Liver (tissue), 9 donors: Measurements from ENCODE around the gene KCNA2. TPM values are rescaled to one million over a fixed set of nuclear protein-coding genes. Genes with fewer than 3 reads are reported as not detected.

Experiments used
- DNase-seq: peaks from one replicate; pipeline ENCODE4 v3.0.0-alpha.2; 2017; ENCODE audit warnings: low spot score
- H3K27ac ChIP-seq, 2 donors: one replicate each; pipeline ENCODE4 v1.7.0; 2013; ENCODE audit warnings: inconsistent platforms in 2 of 2, low read length in 2 of 2, control low read depth in 1 of 2, low read depth in 1 of 2, mild to moderate bottlenecking in 1 of 2
- H3K27me3 ChIP-seq, 4 donors: one replicate each; pipeline versions ENCODE4 v1.6.1 to v1.7.0; 2013; ENCODE audit warnings: low read length in 3 of 4, inconsistent platforms in 1 of 4, mild to moderate bottlenecking in 1 of 4, moderate library complexity in 1 of 4; ENCODE audit not compliant: control insufficient read depth in 4 of 4, insufficient read depth in 4 of 4
- H3K36me3 ChIP-seq, 4 donors: one replicate each; pipeline versions ENCODE4 v1.6.1 to v1.7.0; 2013; ENCODE audit warnings: low read length in 3 of 4, mild to moderate bottlenecking in 3 of 4, low read depth in 1 of 4, moderate library complexity in 1 of 4; ENCODE audit not compliant: control insufficient read depth in 4 of 4, insufficient read depth in 3 of 4
- H3K4me1 ChIP-seq, 4 donors: one replicate each; pipeline versions ENCODE4 v1.6.1 to v1.7.0; 2013; ENCODE audit warnings: low read length in 3 of 4, mild to moderate bottlenecking in 3 of 4, moderate library complexity in 1 of 4; ENCODE audit not compliant: control insufficient read depth in 4 of 4, insufficient read depth in 4 of 4
- H3K4me3 ChIP-seq, 3 donors: one replicate each; pipeline versions ENCODE4 v1.6.1 to v1.7.0; 2013; ENCODE audit warnings: low read length in 3 of 3, control low read depth in 1 of 3, low read depth in 1 of 3, mild to moderate bottlenecking in 1 of 3
- H3K9ac ChIP-seq, 2 donors: one replicate each; pipeline ENCODE4 v1.7.0; 2013; ENCODE audit warnings: low read length in 2 of 2, mild to moderate bottlenecking in 2 of 2, moderate library complexity in 2 of 2, control low read depth in 1 of 2, low read depth in 1 of 2
- H3K9me3 ChIP-seq, 4 donors: one replicate each; pipeline versions ENCODE4 v1.6.1 to v1.7.0; 2013; ENCODE audit warnings: low read length in 3 of 4; ENCODE audit not compliant: control insufficient read depth in 4 of 4
- CTCF ChIP-seq: fragments of 150-350 bp; IDR thresholded peaks from 2 replicates; pipeline ENCODE4 v1.5.1; 2017; ENCODE audit warnings: improper control_type of control experiment, low read depth, low read length; ENCODE audit not compliant: missing input control
- EGR1 ChIP-seq, 2 donors: IDR thresholded peaks; 2 replicates each; pipeline ENCODE4 v1.6.1; 2016 to 2018; ENCODE audit warnings: antibody characterized with exemption in 2 of 2, low read depth in 2 of 2
- FOXA1 ChIP-seq: IDR thresholded peaks from 2 replicates; pipeline ENCODE4 v1.6.1; 2016; ENCODE audit warnings: antibody characterized with exemption
- FOXA2 ChIP-seq: IDR thresholded peaks from 2 replicates; pipeline ENCODE4 v1.6.1; 2016; ENCODE audit warnings: antibody characterized with exemption
- GABPA ChIP-seq, 2 donors: IDR thresholded peaks in 1 of 2; conservative IDR thresholded peaks in 1 of 2; 2 replicates each; pipeline ENCODE4 v1.6.1; 2016; ENCODE audit warnings: antibody characterized with exemption in 2 of 2, mild to moderate bottlenecking in 1 of 2, moderate library complexity in 1 of 2
- HNF4A ChIP-seq, 2 donors: conservative IDR thresholded peaks; 2 replicates each; pipeline ENCODE4 v1.6.1; 2016; ENCODE audit warnings: antibody characterized with exemption in 2 of 2, mild to moderate bottlenecking in 2 of 2
- HNF4G ChIP-seq: IDR thresholded peaks from 2 replicates; pipeline ENCODE4 v1.6.1; 2016; ENCODE audit warnings: antibody characterized with exemption
- JUND ChIP-seq, 2 donors: IDR thresholded peaks; 2 replicates each; pipeline ENCODE4 v1.6.1; 2016; ENCODE audit warnings: antibody characterized with exemption in 2 of 2
- NR2F2 ChIP-seq: IDR thresholded peaks from 2 replicates; pipeline ENCODE4 v1.6.1; 2016; ENCODE audit warnings: antibody characterized with exemption
- RAD21 ChIP-seq, 2 donors: IDR thresholded peaks; 2 replicates each; pipeline ENCODE4 v1.6.1; 2016; ENCODE audit warnings: antibody characterized with exemption in 2 of 2, mild to moderate bottlenecking in 2 of 2
- RXRA ChIP-seq, 2 donors: IDR thresholded peaks; 2 replicates each; pipeline ENCODE4 v1.6.1; 2017 to 2018; ENCODE audit warnings: antibody characterized with exemption in 2 of 2, mild to moderate bottlenecking in 1 of 2
- SP1 ChIP-seq: IDR thresholded peaks from 2 replicates; pipeline ENCODE4 v1.6.1; 2018; ENCODE audit warnings: antibody characterized with exemption, mild to moderate bottlenecking
- TAF1 ChIP-seq: conservative IDR thresholded peaks from 2 replicates; pipeline ENCODE4 v1.6.1; 2016; ENCODE audit warnings: antibody characterized with exemption, mild to moderate bottlenecking
- YY1 ChIP-seq: IDR thresholded peaks from 2 replicates; pipeline ENCODE4 v1.6.1; 2016; ENCODE audit warnings: antibody characterized with exemption, mild to moderate bottlenecking
- WGBS: extraction: QIAGEN DNeasy Blood & Tissue Kit; methylation state at CpG from one replicate; pipeline ENCODE4 v1.1.7; 2013; 5-methylcytosine and 5-hydroxymethylcytosine counted together
- polyA plus RNA-seq, 2 donors: library from polyadenylated mRNA; stranded (reverse) in 1 of 2; unstranded in 1 of 2; fragments of 200-250 nt in 1 of 2; fragments of >200 nt in 1 of 2; fragmentation: Nextera tagmentation in 1 of 2; extraction: Ambion mirVana in 1 of 2; gene quantifications; one replicate each; pipeline versions ENCODE4 v1.2.1 to v1.2.3, GENCODE V29; 2013 to 2015
- total RNA-seq, 2 donors: library from RNA; depleted of rRNA; stranded (reverse); fragments of >200 nt; gene quantifications; one replicate each; pipeline ENCODE4 v1.2.3, GENCODE V29; 2014
- TF ChIP-seq, protein P1 (sequence below): IDR thresholded peaks from 2 replicates; pipeline ENCODE4 v1.6.1; 2016; ENCODE audit warnings: antibody characterized with exemption
- TF ChIP-seq, protein P2 (sequence below): IDR thresholded peaks from 2 replicates; pipeline ENCODE4 v1.6.1; 2016; ENCODE audit warnings: antibody characterized with exemption
- TF ChIP-seq, protein P3 (sequence below): IDR thresholded peaks from 2 replicates; pipeline ENCODE4 v1.6.1; 2016; ENCODE audit warnings: antibody characterized with exemption
- TF ChIP-seq, protein P4 (sequence below): IDR thresholded peaks from 2 replicates; pipeline ENCODE4 v1.6.1; 2016; ENCODE audit warnings: antibody characterized with exemption, mild to moderate bottlenecking
- donor health status: healthy.
- donor health status: healthy.
- donor health status: healthy.
- donor health status: healthy.
- donor health status: healthy.

KCNA2 gene
- total and polyA plus RNA-seq, 4 donors = 0.02 to 0.08 TPM; not detected in 2

DNA sequence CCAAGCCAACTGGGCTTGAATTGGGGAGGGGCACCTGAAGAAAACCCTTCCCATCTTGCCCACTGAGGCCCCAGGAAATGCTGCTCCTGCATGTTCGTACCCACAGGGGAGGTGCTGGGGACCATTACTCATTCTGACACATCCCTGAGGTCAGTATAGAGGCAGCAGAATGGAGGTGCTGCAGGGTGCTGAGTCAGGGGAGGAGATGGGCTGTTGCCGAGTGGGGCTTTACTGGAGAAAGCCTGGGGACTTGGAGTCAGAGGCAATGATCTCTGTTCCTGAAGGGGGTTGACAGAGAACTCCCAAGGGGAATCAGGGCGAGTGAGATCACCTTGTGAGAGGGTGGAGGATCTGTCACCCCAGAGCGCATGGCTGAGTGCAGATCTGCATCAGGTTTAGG is 47.0 kb downstream of the KCNA2 start (continued):
- TF ChIP-seq YY1 = no peak

DNA sequence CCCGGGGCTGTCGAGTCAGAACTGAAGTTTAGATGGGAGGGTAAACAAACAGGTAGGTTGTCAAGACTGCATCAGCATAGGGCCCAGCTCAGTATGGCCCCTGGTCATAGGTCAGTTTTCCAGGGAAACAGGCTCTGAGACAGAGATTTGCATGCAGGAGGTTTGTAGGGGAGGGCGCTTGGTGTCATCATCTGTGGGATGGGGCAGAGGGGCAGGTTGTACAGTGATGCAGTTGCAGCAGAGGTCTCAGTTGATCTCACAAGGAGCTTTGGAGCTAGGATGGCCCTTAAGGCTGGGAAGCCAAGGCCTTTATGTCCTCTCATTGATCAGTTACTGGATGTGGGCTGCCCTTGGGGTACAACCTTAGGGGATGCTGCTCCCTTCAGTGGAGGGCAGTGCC is 48.7 kb downstream of the KCNA2 start:
- DNase-seq = no peak
- 59% methylated on average over 3 of the region's 3 CpGs for WGBS
- no peaks in the 10 kb centered on the region for H3K9me3 ChIP-seq
- H3K27me3 ChIP-seq = peaks cover 4 to 6% (median 5%) of the 10 kb centered on the region in 4 donors
- TF ChIP-seq JUND (IDR thresholded peaks at IDR 0.05) (no peak), SP1 (no peak), YY1 (no peak), RXRA (IDR thresholded peaks at IDR 0.05) (no peak), FOXA2 (no peak), CTCF (no peak), EGR1 (IDR thresholded peaks at IDR 0.05; ENCODE audit: low read depth in 2 of 2) (no peak), TAF1 (no peak), NR2F2 (no peak), FOXA1 (no peak), RAD21 (IDR thresholded peaks at IDR 0.05) (no peak), HNF4A (conservative IDR thresholded peaks at IDR 0.05) (no peak), GABPA (IDR thresholded peaks at IDR 0.05 in 1 of 2, conservative IDR thresholded peaks at IDR 0.05 in 1 of 2) (no peak), HNF4G (no peak)
- TF ChIP-seq, protein P1, sequence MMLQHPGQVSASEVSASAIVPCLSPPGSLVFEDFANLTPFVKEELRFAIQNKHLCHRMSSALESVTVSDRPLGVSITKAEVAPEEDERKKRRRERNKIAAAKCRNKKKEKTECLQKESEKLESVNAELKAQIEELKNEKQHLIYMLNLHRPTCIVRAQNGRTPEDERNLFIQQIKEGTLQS = no peak
- TF ChIP-seq, protein P2, sequence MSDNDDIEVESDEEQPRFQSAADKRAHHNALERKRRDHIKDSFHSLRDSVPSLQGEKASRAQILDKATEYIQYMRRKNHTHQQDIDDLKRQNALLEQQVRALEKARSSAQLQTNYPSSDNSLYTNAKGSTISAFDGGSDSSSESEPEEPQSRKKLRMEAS = no peak
- TF ChIP-seq, protein P3, sequence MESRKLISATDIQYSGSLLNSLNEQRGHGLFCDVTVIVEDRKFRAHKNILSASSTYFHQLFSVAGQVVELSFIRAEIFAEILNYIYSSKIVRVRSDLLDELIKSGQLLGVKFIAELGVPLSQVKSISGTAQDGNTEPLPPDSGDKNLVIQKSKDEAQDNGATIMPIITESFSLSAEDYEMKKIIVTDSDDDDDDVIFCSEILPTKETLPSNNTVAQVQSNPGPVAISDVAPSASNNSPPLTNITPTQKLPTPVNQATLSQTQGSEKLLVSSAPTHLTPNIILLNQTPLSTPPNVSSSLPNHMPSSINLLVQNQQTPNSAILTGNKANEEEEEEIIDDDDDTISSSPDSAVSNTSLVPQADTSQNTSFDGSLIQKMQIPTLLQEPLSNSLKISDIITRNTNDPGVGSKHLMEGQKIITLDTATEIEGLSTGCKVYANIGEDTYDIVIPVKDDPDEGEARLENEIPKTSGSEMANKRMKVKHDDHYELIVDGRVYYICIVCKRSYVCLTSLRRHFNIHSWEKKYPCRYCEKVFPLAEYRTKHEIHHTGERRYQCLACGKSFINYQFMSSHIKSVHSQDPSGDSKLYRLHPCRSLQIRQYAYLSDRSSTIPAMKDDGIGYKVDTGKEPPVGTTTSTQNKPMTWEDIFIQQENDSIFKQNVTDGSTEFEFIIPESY = no peak
- TF ChIP-seq, protein P4, sequence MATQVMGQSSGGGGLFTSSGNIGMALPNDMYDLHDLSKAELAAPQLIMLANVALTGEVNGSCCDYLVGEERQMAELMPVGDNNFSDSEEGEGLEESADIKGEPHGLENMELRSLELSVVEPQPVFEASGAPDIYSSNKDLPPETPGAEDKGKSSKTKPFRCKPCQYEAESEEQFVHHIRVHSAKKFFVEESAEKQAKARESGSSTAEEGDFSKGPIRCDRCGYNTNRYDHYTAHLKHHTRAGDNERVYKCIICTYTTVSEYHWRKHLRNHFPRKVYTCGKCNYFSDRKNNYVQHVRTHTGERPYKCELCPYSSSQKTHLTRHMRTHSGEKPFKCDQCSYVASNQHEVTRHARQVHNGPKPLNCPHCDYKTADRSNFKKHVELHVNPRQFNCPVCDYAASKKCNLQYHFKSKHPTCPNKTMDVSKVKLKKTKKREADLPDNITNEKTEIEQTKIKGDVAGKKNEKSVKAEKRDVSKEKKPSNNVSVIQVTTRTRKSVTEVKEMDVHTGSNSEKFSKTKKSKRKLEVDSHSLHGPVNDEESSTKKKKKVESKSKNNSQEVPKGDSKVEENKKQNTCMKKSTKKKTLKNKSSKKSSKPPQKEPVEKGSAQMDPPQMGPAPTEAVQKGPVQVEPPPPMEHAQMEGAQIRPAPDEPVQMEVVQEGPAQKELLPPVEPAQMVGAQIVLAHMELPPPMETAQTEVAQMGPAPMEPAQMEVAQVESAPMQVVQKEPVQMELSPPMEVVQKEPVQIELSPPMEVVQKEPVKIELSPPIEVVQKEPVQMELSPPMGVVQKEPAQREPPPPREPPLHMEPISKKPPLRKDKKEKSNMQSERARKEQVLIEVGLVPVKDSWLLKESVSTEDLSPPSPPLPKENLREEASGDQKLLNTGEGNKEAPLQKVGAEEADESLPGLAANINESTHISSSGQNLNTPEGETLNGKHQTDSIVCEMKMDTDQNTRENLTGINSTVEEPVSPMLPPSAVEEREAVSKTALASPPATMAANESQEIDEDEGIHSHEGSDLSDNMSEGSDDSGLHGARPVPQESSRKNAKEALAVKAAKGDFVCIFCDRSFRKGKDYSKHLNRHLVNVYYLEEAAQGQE = no peak
- no peak overlapping the region for H3K27ac ChIP-seq
- no peak overlapping the region for H3K4me3 ChIP-seq
- no peak overlapping the region for H3K9ac ChIP-seq
- H3K4me1 ChIP-seq = peaks cover 0 to 5% (median under 1%) of the 10 kb centered on the region in 4 donors
- no peaks in the 10 kb centered on the region for H3K36me3 ChIP-seq
